ENCODE results near the gene PDPK1.
"Not testable (repeated sequence)": the region's sequence is repeated elsewhere in the genome, so short reads cannot be mapped to it uniquely, and the experiment has no call there.

Gene PDPK1

GRCh38 chr16:2595393-2596205, 57.8 kb downstream of the PDPK1 start:
- DNase-seq = no peak

- DNase-seq = no peak
Measured at GRCh38 chr16:2596747-2597559, 59.1 kb downstream of the PDPK1 start.

GRCh38 chr16:2597560-2597902, 59.7 kb downstream of the PDPK1 start:
- no peak for DNase-seq

GRCh38 chr16:2598133-2598641, 60.4 kb downstream of the PDPK1 start:
- DNase-seq = no peak

- DNase-seq = no peak
Measured at GRCh38 chr16:2598723-2599122, 60.9 kb downstream of the PDPK1 start.

- DNase-seq = not testable (repeated sequence)
Measured at GRCh38 chr16:2599165-2599564, 61.3 kb downstream of the PDPK1 start.

GRCh38 chr16:2599785-2600184, 62.0 kb downstream of the PDPK1 start:
- DNase-seq = not testable (repeated sequence)

GRCh38 chr16:2601301-2602025, 63.6 kb downstream of the PDPK1 start:
- DNase-seq = not testable (repeated sequence)

- not testable (repeated sequence) for DNase-seq
Measured at GRCh38 chr16:2602175-2602574, 64.4 kb downstream of the PDPK1 start.

GRCh38 chr16:2603165-2604015, 65.6 kb downstream of the PDPK1 start:
- peak; percentile 98 for DNase-seq

- not testable (repeated sequence) for DNase-seq
Measured at GRCh38 chr16:2604016-2604369, 66.2 kb downstream of the PDPK1 start.

- DNase-seq = not testable (repeated sequence)
Measured at GRCh38 chr16:2606820-2607219, 69.0 kb downstream of the PDPK1 start.

GRCh38 chr16:2609345-2609744, 71.5 kb downstream of the PDPK1 start:
- not testable (repeated sequence) for DNase-seq

- DNase-seq = no peak
Measured at GRCh38 chr16:2609827-2610470, 72.1 kb downstream of the PDPK1 start.

- DNase-seq = no peak
Measured at GRCh38 chr16:2610781-2611498, 73.1 kb downstream of the PDPK1 start.

- no peak for DNase-seq
Measured at GRCh38 chr16:2611499-2611862, 73.7 kb downstream of the PDPK1 start.

GRCh38 chr16:2611877-2612276, 74.1 kb downstream of the PDPK1 start:
- DNase-seq = not testable (repeated sequence)

- not testable (repeated sequence) for DNase-seq
Measured at GRCh38 chr16:2613251-2613650, 75.4 kb downstream of the PDPK1 start.

- DNase-seq = no peak
Measured at GRCh38 chr16:2614761-2615191, 77.0 kb downstream of the PDPK1 start.

GRCh38 chr16:2618964-2619363, 81.1 kb downstream of the PDPK1 start:
- DNase-seq = not testable (repeated sequence)

GRCh38 chr16:2619628-2620027, 81.8 kb downstream of the PDPK1 start:
- not testable (repeated sequence) for DNase-seq
